Measurements from ENCODE around the gene DIP2C.

Gene DIP2C

DNA sequence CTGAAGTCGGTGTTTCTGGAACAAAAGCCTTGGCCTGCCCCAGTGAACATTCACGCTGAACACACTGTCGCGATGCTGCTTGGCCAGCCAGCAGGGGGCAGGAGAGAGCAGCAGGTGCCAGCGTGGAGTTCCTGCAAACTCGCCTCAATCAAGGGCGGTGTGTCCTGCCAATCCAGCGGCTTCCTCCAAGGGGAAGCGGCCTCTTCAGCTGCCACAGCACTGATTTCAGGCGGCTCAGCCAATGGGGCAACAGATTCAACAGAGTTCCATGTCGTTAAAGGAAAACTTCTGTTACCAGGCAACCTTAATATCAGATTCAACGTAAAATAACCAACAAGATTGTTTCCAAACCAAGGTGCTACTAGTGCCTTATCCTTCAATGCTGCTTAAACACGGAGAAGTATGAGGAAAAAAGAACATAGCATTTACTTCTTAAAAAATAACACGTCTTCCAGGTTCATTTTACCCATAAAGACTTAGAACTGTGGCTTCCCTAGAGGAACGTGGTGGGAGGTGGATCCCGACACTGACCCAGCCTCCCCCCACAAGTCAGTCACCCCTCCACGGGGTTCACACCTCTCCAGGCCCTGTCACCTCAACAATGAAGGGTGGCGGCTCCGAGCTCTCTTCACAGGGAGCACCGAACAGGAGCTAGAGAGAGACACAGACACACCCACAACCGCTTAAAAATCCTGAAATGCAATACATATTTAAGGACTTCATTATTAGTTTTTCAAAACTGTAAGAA is 178.2 kb downstream of the DIP2C start:
- H3K4me3 ChIP-seq (ENCODE audit: low read depth in 1 of 2, low read length in 2 of 2) = no peak overlapping the region
- no peaks in the 10 kb centered on the region for H3K36me3 ChIP-seq (ENCODE audit: insufficient read depth, low read length)
- no peak overlapping the region for H3K27ac ChIP-seq (ENCODE audit: low read length)
- DNase-seq (peak; percentile 79), ATAC-seq (ENCODE audit: insufficient read depth, low read depth) (peak; percentile 97)
- H3K4me1 ChIP-seq (ENCODE audit: insufficient read depth, low read length) = no peaks in the 10 kb centered on the region
- H3K4me2 ChIP-seq (ENCODE audit: insufficient read depth, low read length) = no peak overlapping the region
- peaks cover 2% of the 10 kb centered on the region for H3K9me3 ChIP-seq (ENCODE audit: insufficient read depth, low read length, severe bottlenecking)
- H3K9ac ChIP-seq (ENCODE audit: low read depth, low read length) = no peak overlapping the region
- peaks cover 4% of the 10 kb centered on the region for H3K27me3 ChIP-seq (ENCODE audit: insufficient read depth, low read length, poor library complexity)
- H3K79me2 ChIP-seq (ENCODE audit: insufficient read depth, low read length) = no peaks in the 10 kb centered on the region
- peaks cover 3% of the 10 kb centered on the region for H4K20me1 ChIP-seq (ENCODE audit: insufficient read depth, low read length)
- no peak overlapping the region for H2AFZ ChIP-seq (ENCODE audit: low read depth, low read length)
- no peak for TF ChIP-seq EZH2 (IDR thresholded peaks at IDR 0.05; ENCODE audit: borderline replicate concordance, low read depth, low read length, severe bottlenecking)
- TF ChIP-seq, protein P1, sequence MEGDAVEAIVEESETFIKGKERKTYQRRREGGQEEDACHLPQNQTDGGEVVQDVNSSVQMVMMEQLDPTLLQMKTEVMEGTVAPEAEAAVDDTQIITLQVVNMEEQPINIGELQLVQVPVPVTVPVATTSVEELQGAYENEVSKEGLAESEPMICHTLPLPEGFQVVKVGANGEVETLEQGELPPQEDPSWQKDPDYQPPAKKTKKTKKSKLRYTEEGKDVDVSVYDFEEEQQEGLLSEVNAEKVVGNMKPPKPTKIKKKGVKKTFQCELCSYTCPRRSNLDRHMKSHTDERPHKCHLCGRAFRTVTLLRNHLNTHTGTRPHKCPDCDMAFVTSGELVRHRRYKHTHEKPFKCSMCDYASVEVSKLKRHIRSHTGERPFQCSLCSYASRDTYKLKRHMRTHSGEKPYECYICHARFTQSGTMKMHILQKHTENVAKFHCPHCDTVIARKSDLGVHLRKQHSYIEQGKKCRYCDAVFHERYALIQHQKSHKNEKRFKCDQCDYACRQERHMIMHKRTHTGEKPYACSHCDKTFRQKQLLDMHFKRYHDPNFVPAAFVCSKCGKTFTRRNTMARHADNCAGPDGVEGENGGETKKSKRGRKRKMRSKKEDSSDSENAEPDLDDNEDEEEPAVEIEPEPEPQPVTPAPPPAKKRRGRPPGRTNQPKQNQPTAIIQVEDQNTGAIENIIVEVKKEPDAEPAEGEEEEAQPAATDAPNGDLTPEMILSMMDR (IDR thresholded peaks at IDR 0.05; ENCODE audit: borderline replicate concordance, extremely low read depth, low read length, poor library complexity, severe bottlenecking) = peak; percentile 97

DNA sequence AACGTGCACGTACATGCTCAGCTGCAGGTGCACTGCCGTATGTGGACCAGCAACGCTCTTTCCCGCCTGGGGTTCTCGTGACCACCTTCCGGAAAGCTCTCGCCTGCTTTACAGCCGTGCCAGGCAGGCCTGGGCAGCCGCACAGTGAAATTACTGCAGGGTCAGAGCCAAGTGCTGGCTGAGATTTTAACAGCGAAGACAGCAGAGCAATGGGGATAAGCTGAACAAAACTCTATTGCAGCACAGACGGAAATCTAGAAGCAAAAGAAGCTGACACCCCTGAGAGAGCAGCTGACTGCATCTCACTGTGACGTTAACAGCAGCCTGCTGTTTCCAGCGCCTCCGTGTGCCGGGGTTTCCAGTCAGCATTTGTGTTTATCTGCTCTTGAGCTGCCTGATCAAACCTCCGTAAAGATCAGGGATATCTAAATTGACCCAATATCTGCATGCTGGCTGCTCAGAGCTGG is 179.0 kb downstream of the DIP2C start:
- H3K9ac ChIP-seq (ENCODE audit: low read depth, low read length) = no peak overlapping the region

DNA sequence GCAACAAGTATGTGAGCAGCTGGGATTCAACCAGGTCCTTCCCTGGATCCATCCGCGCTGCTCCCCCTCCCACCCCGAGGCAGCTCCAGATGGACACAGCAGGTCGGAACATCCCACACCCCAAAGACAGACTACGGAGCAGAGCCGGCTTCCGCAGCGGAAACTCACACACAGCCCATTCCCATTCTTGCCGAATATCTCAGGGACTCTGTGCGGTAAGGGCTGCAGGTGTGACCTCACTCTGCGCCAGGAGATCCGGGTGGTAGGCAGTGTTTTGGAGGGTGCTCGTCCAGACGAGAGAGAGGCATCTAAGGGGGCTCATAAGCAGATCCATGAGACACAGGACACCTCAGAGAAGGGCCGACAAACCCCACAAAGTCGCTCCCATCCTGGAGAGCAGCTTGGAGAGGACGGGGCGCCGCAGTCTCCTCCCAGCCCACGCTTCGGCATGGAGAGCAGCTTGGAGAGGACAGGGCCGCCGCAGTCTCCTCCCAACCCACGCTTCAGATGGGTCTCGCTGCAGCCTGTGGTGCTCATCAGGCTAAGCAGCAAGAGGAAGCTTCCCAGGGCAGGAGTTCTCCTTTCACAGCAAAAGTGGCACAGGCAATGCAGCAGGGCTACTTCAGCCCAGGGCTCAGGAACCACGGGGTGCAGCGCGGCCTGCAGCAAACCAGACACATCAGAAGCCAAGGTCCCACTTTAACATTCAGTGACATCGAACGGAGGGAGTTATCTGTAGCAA is 179.9 kb downstream of the DIP2C start:
- Histone ChIP-seq H4K20me1 (ENCODE audit: insufficient read depth, low read length) (no peaks in the 10 kb centered on the region; the same call in 1 of the 2 replicates), H3K27me3 (ENCODE audit: insufficient read depth, low read length, poor library complexity) (peaks cover 4% of the 10 kb centered on the region), H3K36me3 (ENCODE audit: insufficient read depth, low read length) (no peaks in the 10 kb centered on the region), H3K4me2 (ENCODE audit: insufficient read depth, low read length) (no peak overlapping the region), H3K27ac (ENCODE audit: low read length) (no peak overlapping the region), H3K4me1 (ENCODE audit: insufficient read depth, low read length) (no peaks in the 10 kb centered on the region), H3K79me2 (ENCODE audit: insufficient read depth, low read length) (no peaks in the 10 kb centered on the region), H3K9ac (ENCODE audit: low read depth, low read length) (no peak overlapping the region), H2AFZ (ENCODE audit: low read depth, low read length) (no peak overlapping the region), H3K9me3 (ENCODE audit: insufficient read depth, low read length, severe bottlenecking) (peaks cover 17% of the 10 kb centered on the region), H3K4me3 (ENCODE audit: low read depth in 1 of 2, low read length in 2 of 2) (no peak overlapping the region)
- TF ChIP-seq, protein P1 (IDR thresholded peaks at IDR 0.05; ENCODE audit: borderline replicate concordance, extremely low read depth, low read length, poor library complexity, severe bottlenecking) = no peak
- TF ChIP-seq EZH2 (IDR thresholded peaks at IDR 0.05; ENCODE audit: borderline replicate concordance, low read depth, low read length, severe bottlenecking) = no peak
- ATAC-seq (ENCODE audit: insufficient read depth, low read depth) (no peak), DNase-seq (no peak)

More for the DNA sequence above, 179.0 kb downstream of the DIP2C start:
- no peak overlapping the region for H3K4me3 ChIP-seq (ENCODE audit: low read depth in 1 of 2, low read length in 2 of 2)
- H2AFZ ChIP-seq (ENCODE audit: low read depth, low read length) = no peak overlapping the region
- H3K4me2 ChIP-seq (ENCODE audit: insufficient read depth, low read length) = no peak overlapping the region
- H3K27me3 ChIP-seq (ENCODE audit: insufficient read depth, low read length, poor library complexity) = peaks cover 4% of the 10 kb centered on the region
- no peaks in the 10 kb centered on the region for H3K4me1 ChIP-seq (ENCODE audit: insufficient read depth, low read length)
- H3K9me3 ChIP-seq (ENCODE audit: insufficient read depth, low read length, severe bottlenecking) = peaks cover 11% of the 10 kb centered on the region
- no peaks in the 10 kb centered on the region for H3K79me2 ChIP-seq (ENCODE audit: insufficient read depth, low read length)
- H3K36me3 ChIP-seq (ENCODE audit: insufficient read depth, low read length) = no peaks in the 10 kb centered on the region
- ATAC-seq (ENCODE audit: insufficient read depth, low read depth) (no peak), DNase-seq (no peak)
- TF ChIP-seq, protein P1 (IDR thresholded peaks at IDR 0.05; ENCODE audit: borderline replicate concordance, extremely low read depth, low read length, poor library complexity, severe bottlenecking) = no peak
- TF ChIP-seq EZH2 (IDR thresholded peaks at IDR 0.05; ENCODE audit: borderline replicate concordance, low read depth, low read length, severe bottlenecking) = no peak
- H3K27ac ChIP-seq (ENCODE audit: low read length) = no peak overlapping the region
- H4K20me1 ChIP-seq (ENCODE audit: insufficient read depth, low read length) = no peaks in the 10 kb centered on the region; the same call in 1 of the 2 replicates

Data from DND-41 (cell line).